Measurements from ENCODE around the gene WDR70.

- TF ChIP-seq CTCF (IDR thresholded peaks at IDR 0.05) (no peak), POLR2A (IDR thresholded peaks at IDR 0.05) (no peak)
Observed at GRCh38 chr5:37553720-37554404, 174.7 kb downstream of the WDR70 start.

Measured in ovary (tissue), 3 donors.